C4-2B (cell line): ENCODE data around the gene CDH20.

Experiments used
- H3K27ac ChIP-seq: fragments of 450-650 bp; 2 replicates; pipeline ENCODE4 v1.5.1; 2017
- ZFX ChIP-seq: fragments of 450-650 bp; IDR thresholded peaks from 2 replicates; pipeline ENCODE4 v1.6.1; 2017
- TF ChIP-seq, protein P1 (sequence below): fragments of 450-650 bp; conservative IDR thresholded peaks from 2 replicates; pipeline ENCODE4 v1.5.1; 2017; ENCODE audit warnings: mild to moderate bottlenecking

CDH20 gene

DNA sequence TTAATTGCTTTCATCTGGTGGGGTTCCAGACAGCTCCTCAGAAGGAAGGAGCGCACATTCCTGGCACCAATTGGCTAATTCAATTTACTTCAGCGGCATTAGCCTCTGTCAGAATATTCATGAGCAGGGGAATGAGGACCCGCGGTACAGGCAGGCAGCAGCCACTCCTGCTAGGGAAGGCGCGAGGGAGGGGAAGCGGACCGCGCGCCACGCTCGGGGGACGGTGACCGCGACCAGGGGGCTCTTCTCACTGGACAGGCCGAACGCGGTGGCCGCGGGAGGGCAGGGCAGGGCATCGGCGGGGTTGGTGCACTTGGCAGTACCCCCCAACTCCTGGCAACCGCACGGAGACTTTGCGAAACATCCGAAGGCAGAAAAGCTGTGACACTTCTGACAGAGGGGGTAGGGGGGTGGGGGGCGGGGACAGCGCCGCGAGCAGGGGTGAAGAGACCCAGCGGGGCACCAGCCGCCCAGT lies at the start of gene CDH20:
Gene CDH20, plus strand, starts transcription at position 160 of the 475 bp plus-strand sequence.
- no peak for TF ChIP-seq ZFX
- TF ChIP-seq, protein P1, sequence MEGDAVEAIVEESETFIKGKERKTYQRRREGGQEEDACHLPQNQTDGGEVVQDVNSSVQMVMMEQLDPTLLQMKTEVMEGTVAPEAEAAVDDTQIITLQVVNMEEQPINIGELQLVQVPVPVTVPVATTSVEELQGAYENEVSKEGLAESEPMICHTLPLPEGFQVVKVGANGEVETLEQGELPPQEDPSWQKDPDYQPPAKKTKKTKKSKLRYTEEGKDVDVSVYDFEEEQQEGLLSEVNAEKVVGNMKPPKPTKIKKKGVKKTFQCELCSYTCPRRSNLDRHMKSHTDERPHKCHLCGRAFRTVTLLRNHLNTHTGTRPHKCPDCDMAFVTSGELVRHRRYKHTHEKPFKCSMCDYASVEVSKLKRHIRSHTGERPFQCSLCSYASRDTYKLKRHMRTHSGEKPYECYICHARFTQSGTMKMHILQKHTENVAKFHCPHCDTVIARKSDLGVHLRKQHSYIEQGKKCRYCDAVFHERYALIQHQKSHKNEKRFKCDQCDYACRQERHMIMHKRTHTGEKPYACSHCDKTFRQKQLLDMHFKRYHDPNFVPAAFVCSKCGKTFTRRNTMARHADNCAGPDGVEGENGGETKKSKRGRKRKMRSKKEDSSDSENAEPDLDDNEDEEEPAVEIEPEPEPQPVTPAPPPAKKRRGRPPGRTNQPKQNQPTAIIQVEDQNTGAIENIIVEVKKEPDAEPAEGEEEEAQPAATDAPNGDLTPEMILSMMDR: no peak
- H3K27ac ChIP-seq: no peak within 1 kb of the TSS

DNA sequence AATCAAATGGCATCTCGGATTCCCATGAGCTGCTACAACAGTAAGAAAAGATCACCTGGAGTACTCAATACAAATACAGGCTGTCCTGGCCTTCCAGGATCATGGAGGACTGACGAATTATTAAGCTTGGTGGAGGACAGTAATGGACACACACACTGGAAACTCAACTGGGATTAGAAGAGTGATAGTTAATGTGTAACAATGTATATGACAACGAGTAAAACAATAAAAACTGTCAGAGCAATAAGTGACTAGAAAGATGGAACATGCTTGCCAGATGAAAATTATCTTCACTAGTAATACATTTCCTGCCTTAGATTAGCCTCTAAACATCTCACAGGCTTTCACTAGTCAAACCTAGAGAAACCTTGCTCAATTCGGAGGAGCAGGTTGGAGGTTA lies 49.2 kb upstream of the CDH20 start:
- H3K27ac ChIP-seq: no peak overlapping the region
- TF ChIP-seq, protein P1: no peak
- TF ChIP-seq ZFX: no peak

DNA sequence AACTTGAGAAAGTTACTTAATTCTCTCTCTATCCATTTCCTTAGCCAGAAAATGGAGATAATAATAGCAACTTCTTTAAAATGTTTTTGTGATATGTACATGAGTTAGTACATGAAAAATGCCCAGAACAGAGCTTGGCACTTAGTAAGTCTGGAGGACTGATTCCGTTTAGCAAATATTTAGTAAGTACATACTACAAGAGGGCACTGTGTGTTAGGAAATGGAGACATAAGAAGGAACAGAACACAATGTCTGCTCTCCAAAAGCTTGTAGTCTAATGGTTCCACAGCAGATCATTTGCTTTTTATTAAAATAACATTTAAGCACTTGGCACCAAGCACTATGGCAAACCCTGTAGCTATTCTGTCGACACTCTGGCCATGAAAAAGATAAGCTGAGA lies 47.5 kb upstream of the CDH20 start:
- no peak overlapping the region for H3K27ac ChIP-seq
- no peak for TF ChIP-seq ZFX
- TF ChIP-seq, protein P1: no peak

DNA sequence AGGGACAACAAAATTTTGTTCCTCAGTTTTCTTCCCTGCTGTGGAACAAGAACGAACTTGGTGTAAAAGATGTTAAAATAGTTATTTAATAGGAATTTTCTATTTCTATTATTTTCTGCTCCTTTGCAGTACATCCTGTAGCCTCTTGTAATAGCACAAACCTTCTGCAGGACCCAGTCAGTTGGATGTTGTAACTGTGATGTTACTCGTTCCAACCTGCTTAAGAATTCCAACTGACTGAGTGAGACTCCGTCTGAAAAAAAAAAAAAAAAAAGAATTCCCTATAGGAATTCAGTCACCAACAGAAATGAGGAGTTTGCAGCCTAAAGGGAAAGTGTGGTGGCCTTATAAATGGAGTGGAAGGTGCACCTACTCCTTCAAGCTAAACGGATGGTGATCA lies 46.4 kb upstream of the CDH20 start:
- no peak for TF ChIP-seq ZFX
- TF ChIP-seq, protein P1: no peak
- no peak overlapping the region for H3K27ac ChIP-seq

DNA sequence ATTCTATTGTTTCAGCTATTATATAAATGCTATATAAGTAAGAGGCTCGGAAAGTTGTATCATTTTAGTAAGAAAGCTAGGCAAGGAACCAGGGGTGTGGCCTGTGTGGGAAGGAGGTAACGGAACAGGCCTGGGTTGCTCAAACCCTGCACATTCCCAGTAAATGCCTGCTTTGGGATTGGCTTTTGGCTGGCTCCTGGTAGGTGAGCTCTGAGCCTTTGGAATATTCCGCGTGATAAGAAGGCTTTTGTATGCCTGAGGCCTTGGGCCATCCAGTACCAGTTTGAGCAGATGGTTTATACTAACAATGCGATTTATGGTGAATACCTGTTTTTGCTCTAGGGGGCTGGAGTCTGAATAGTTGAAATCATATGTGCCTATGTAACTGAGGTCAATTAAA lies 42.6 kb upstream of the CDH20 start:
- TF ChIP-seq, protein P1: no peak

DNA sequence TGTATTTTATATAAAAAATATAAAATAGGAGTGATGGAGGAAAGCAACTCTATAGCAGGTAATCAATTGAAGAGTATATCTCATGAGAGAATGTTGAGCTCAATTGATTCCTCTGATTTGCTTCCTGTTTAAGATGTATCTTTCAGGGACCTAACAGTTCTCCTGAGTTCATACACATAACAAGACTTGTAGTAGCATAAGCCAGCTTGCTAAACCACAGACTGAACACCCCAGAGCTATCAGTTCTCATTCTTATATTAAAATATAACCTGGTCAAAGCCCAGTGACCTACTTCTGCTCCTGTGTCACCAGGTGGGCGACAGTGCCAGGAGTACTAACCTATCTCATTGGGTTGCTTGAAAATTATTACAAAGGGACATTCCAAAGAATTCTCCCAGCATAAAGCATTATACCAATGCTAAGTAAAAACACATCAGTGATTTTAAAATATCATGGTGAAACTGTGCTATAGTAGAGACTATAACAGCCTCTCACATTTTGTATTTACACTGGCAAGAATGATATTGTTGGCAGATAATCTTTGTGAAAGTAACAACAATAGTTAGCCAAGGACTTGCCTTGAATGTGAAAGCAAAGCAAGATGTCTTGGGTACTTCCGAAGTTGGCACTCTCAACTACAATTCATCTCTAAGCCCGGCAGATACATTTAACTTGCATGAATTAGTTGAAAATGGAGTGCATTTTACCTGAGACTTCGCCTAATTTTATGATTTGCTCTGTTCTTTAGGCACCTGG lies 40.8 kb upstream of the CDH20 start:
- TF ChIP-seq, protein P1: no peak
- TF ChIP-seq ZFX: no peak
- no peak overlapping the region for H3K27ac ChIP-seq

More for the DNA sequence above, 42.6 kb upstream of the CDH20 start:
- H3K27ac ChIP-seq: no peak overlapping the region

DNA sequence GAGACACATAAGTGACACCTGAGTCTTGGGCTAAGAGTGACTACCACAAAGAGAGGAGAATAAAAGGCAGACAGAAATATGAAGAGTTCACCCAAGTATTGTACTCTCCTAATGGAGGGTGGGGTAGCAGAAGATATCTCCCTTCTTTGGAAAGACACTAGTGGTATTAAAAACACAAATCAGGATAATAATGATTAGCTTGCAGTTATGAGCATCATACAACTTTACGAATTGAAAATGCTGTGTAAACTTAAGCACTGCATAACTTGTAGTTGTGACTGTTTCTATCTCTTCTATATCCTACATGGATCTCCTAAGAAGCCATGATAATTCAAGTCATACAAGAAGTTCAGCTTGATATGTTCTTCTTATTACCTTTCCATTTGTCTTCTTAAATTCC lies 38.1 kb upstream of the CDH20 start:
- TF ChIP-seq, protein P1: no peak
- TF ChIP-seq ZFX: no peak

More for the DNA sequence above, 38.1 kb upstream of the CDH20 start:
- H3K27ac ChIP-seq: no peak overlapping the region
